ENCODE results near the gene LRMDA. TPM values are rescaled to one million over a fixed set of nuclear protein-coding genes. Genes with fewer than 3 reads are reported as not detected.
A peak's percentile ranks its signal among the peaks of the same experiment; 100 is the strongest.

LRMDA gene
- polyA plus RNA-seq, 3 donors, result 39.8 to 59.6 (median 56.4) TPM

GRCh38 chr10:75803121-75803520 is 371.7 kb downstream of the LRMDA start:
- Histone ChIP-seq H3K4me2 (replicated peaks; ENCODE audit: extremely low read depth, low read length, poor library complexity, severe bottlenecking) (no peak overlapping the region), H3K27ac (ENCODE audit: low read depth in 1 of 2, low read length in 2 of 2) (no peak overlapping the region), H3K27me3 (ENCODE audit: control insufficient read depth in 2 of 2, insufficient read depth in 2 of 2, low read length in 2 of 2) (no peaks in the 10 kb centered on the region), H3K4me3 (replicated peaks in 1 of 3; ENCODE audit: low read depth in 2 of 3, low read length in 3 of 3) (no peak overlapping the region), H3K4me1 (ENCODE audit: control insufficient read depth in 1 of 2, insufficient read depth in 2 of 2, low read length in 2 of 2) (no peaks in the 10 kb centered on the region), H3K79me2 (ENCODE audit: insufficient read depth, low read length) (no peaks in the 10 kb centered on the region), H3K9me3 (replicated peaks in 1 of 2; ENCODE audit: control insufficient read depth in 1 of 2, insufficient read depth in 1 of 2, low read length in 2 of 2) (no peaks in the 10 kb centered on the region), H4K20me1 (ENCODE audit: insufficient read depth, low read length) (peaks cover 4% of the 10 kb centered on the region), H3K9ac (ENCODE audit: insufficient read depth, low read length, poor library complexity, severe bottlenecking) (no peak overlapping the region), H3K36me3 (replicated peaks in 1 of 2; ENCODE audit: control insufficient read depth in 1 of 2, insufficient read depth in 2 of 2, low read length in 2 of 2) (peaks cover 0 to 10% of the 10 kb centered on the region in 2 donors), H2AFZ (ENCODE audit: insufficient read depth, low read depth, low read length, poor library complexity, severe bottlenecking) (no peak overlapping the region)
- no peaks in the 10 kb centered on the region for H3K27me3 Mint-ChIP-seq (ENCODE audit: low read depth in 3 of 3)
- H3K36me3 Mint-ChIP-seq, result peaks cover 6 to 16% of the 10 kb centered on the region in 2 donors
- 92% methylated on average over 2 of the region's 3 CpGs for WGBS (ENCODE audit: insufficient coverage)
- intact Hi-C loops (cut with micrococcal nuclease), result no loop called here
- no peak overlapping the region for H3K4me3 Mint-ChIP-seq
- H3K27ac Mint-ChIP-seq, result no peak overlapping the region
- no peak for TF ChIP-seq CTCF (IDR thresholded peaks at IDR 0.05)
- H3K4me1 Mint-ChIP-seq, result peaks cover 4% of the 10 kb centered on the region
- peaks cover 0 to 2% (median 0%) of the 10 kb centered on the region in 7 donors for H3K9me3 Mint-ChIP-seq
- no peak for DNase-seq

- H3K9me3 ChIP-seq (replicated peaks in 1 of 2; ENCODE audit: control insufficient read depth in 1 of 2, insufficient read depth in 1 of 2, low read length in 2 of 2), result no peaks in the 10 kb centered on the region
- WGBS (ENCODE audit: insufficient coverage), result 97% methylated on average over 11 of the region's 14 CpGs
- H3K4me1 ChIP-seq (ENCODE audit: control insufficient read depth in 1 of 2, insufficient read depth in 2 of 2, low read length in 2 of 2), result no peaks in the 10 kb centered on the region
- peaks cover 0 to 10% of the 10 kb centered on the region in 2 donors for H3K36me3 ChIP-seq (replicated peaks in 1 of 2; ENCODE audit: control insufficient read depth in 1 of 2, insufficient read depth in 2 of 2, low read length in 2 of 2)
- no peaks in the 10 kb centered on the region for H3K27me3 ChIP-seq (ENCODE audit: control insufficient read depth in 2 of 2, insufficient read depth in 2 of 2, low read length in 2 of 2)
- peaks cover 0 to 2% (median 0%) of the 10 kb centered on the region in 7 donors for H3K9me3 Mint-ChIP-seq
- intact Hi-C loops (cut with micrococcal nuclease), result no loop called here
- no peak overlapping the region for H3K4me2 ChIP-seq (replicated peaks; ENCODE audit: extremely low read depth, low read length, poor library complexity, severe bottlenecking)
- H3K27ac Mint-ChIP-seq, result peak overlapping the region in 2 of 7 donors; percentile 4 to 31
- no peak overlapping the region for H3K4me3 Mint-ChIP-seq
- peaks cover 4% of the 10 kb centered on the region for H4K20me1 ChIP-seq (ENCODE audit: insufficient read depth, low read length)
- peaks cover 6 to 19% of the 10 kb centered on the region in 2 donors for H3K36me3 Mint-ChIP-seq
- H2AFZ ChIP-seq (ENCODE audit: insufficient read depth, low read depth, low read length, poor library complexity, severe bottlenecking), result no peak overlapping the region
- H3K27me3 Mint-ChIP-seq (ENCODE audit: low read depth in 3 of 3), result no peaks in the 10 kb centered on the region
- DNase-seq, result no peak
- H3K4me1 Mint-ChIP-seq, result peaks cover 4% of the 10 kb centered on the region
- no peak overlapping the region for H3K27ac ChIP-seq (ENCODE audit: low read depth in 1 of 2, low read length in 2 of 2)
- no peak for TF ChIP-seq CTCF (IDR thresholded peaks at IDR 0.05)
- H3K79me2 ChIP-seq (ENCODE audit: insufficient read depth, low read length), result no peaks in the 10 kb centered on the region
- H3K9ac ChIP-seq (ENCODE audit: insufficient read depth, low read length, poor library complexity, severe bottlenecking), result no peak overlapping the region
- H3K4me3 ChIP-seq (replicated peaks in 1 of 3; ENCODE audit: low read depth in 2 of 3, low read length in 3 of 3), result no peak overlapping the region
Observed at GRCh38 chr10:75803816-75804552, 372.6 kb downstream of the LRMDA start.

All from CD14-positive monocyte (primary cell).